Immature natural killer cell (primary cell): Measurements from ENCODE around the gene TOMT. TPM values are rescaled to one million over a fixed set of nuclear protein-coding genes. Genes with fewer than 3 reads are reported as not detected.

Experiments
- DNase-seq, 3 donors: peaks; one replicate each; pipeline ENCODE4 v3.0.0; 2022; ENCODE audit warnings: mixed read lengths in 1 of 3
- H3K27ac Mint-ChIP-seq, 6 donors: one replicate each; pipeline ENCODE4 v1.8.0; 2020; ENCODE audit warnings: mixed read lengths in 6 of 6, mild to moderate bottlenecking in 5 of 6, inconsistent platforms in 4 of 6, moderate library complexity in 3 of 6
- H3K27me3 Mint-ChIP-seq, 3 donors: one replicate each; pipeline ENCODE4 v1.8.0; 2020 to 2021; ENCODE audit warnings: low read depth in 3 of 3, mild to moderate bottlenecking in 3 of 3, mixed read lengths in 3 of 3, moderate library complexity in 3 of 3, inconsistent platforms in 1 of 3
- H3K36me3 Mint-ChIP-seq, 3 donors: one replicate each; pipeline ENCODE4 v1.8.0; 2020; ENCODE audit warnings: mixed read lengths in 3 of 3, inconsistent platforms in 2 of 3, mild to moderate bottlenecking in 2 of 3
- H3K4me1 Mint-ChIP-seq, 2 donors: one replicate each; pipeline ENCODE4 v1.8.0; 2020; ENCODE audit warnings: inconsistent platforms in 2 of 2, mild to moderate bottlenecking in 2 of 2, mixed read lengths in 2 of 2, moderate library complexity in 1 of 2
- H3K4me3 Mint-ChIP-seq, 5 donors: one replicate each; pipeline ENCODE4 v1.8.0; 2020; ENCODE audit warnings: mild to moderate bottlenecking in 5 of 5, mixed read lengths in 5 of 5, inconsistent platforms in 3 of 5, moderate library complexity in 3 of 5
- H3K9me3 Mint-ChIP-seq, 6 donors: one replicate each; pipeline ENCODE4 v1.8.0; 2020; ENCODE audit warnings: mild to moderate bottlenecking in 6 of 6, mixed read lengths in 6 of 6, inconsistent platforms in 4 of 6, moderate library complexity in 3 of 6
- polyA plus RNA-seq, 3 donors: library from polyadenylated mRNA; unstranded; fragments of 300-500 nt; fragmentation: Illumina TruSeq; gene quantifications; one replicate each; pipeline ENCODE4 v1.2.3, GENCODE V29; 2021

The TOMT gene
- polyA plus RNA-seq, 3 donors from 2014 or later, result not detected

- peak overlapping the region; percentile 43 to 96 (median 77) for H3K27ac Mint-ChIP-seq
- peaks cover 0 to 14% (median 0%) of the 10 kb centered on the region in 3 donors for H3K36me3 Mint-ChIP-seq
- peak overlapping the region in 1 of 5 donors; percentile 12 for H3K4me3 Mint-ChIP-seq
- H3K4me1 Mint-ChIP-seq, result peaks cover 42 to 47% of the 10 kb centered on the region in 2 donors
- peaks cover 4 to 21% (median 12%) of the 10 kb centered on the region in 3 donors for H3K27me3 Mint-ChIP-seq
- H3K9me3 Mint-ChIP-seq, result no peaks in the 10 kb centered on the region
- DNase-seq, result no peak
Observed at GRCh38 chr11:72100462-72100861, 5.3 kb upstream of the TOMT start.

DNA sequence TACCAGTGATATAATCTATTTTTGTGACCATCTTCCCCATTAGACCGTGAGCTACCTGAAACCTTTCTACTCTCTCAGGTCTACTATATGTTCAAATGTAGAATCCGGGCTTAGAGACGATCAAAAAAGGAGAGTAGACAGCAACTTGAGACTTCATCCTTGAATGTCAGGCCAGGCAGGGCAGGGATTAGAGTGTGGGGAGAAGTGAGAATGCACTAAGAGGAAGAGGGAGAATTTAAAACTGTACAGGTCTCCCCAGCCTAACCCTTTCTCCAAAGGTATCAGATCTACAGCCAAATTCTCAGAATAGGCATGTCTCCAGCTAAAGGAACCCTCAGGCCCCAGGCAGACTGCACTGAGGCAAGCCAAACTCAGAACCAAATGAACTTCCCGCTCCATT is 3.6 kb upstream of the TOMT start:
- Mint-ChIP-seq H3K27ac (peak overlapping the region; percentile 89 to 97 (median 96)), H3K27me3 (peaks cover 4 to 21% (median 12%) of the 10 kb centered on the region in 3 donors), H3K4me3 (peak overlapping the region; percentile 90 to 98 (median 93)), H3K9me3 (no peaks in the 10 kb centered on the region), H3K4me1 (peaks cover 42 to 47% of the 10 kb centered on the region in 2 donors), H3K36me3 (peaks cover 0 to 11% (median 2%) of the 10 kb centered on the region in 3 donors)
- no peak for DNase-seq

GRCh38 chr11:72102631-72102945 is 3.1 kb upstream of the TOMT start:
- peak overlapping the region; percentile 89 to 97 (median 96) for H3K27ac Mint-ChIP-seq
- peaks cover 0 to 15% (median 5%) of the 10 kb centered on the region in 3 donors for H3K36me3 Mint-ChIP-seq
- no peak for DNase-seq
- no peaks in the 10 kb centered on the region for H3K9me3 Mint-ChIP-seq
- peak overlapping the region; percentile 90 to 98 (median 93) for H3K4me3 Mint-ChIP-seq
- H3K4me1 Mint-ChIP-seq, result peaks cover 44 to 47% of the 10 kb centered on the region in 2 donors
- peaks cover 4 to 21% (median 12%) of the 10 kb centered on the region in 3 donors for H3K27me3 Mint-ChIP-seq

- Mint-ChIP-seq H3K27ac (peak within 1 kb of the TSS; percentile 89 to 97 (median 96)), H3K4me3 (peak within 1 kb of the TSS; percentile 90 to 98 (median 93)), H3K4me1 (peaks cover 44 to 47% of the 10 kb centered on the region in 2 donors), H3K36me3 (peaks cover 0 to 10% (median 5%) of the 10 kb centered on the region in 3 donors), H3K9me3 (no peaks in the 10 kb centered on the region), H3K27me3 (peaks cover 4 to 21% (median 12%) of the 10 kb centered on the region in 3 donors)
- DNase-seq, result peak; percentile 96 to 98 (median 97)
Observed at GRCh38 chr11:72102946-72103753, 2.6 kb upstream of the TOMT start, which contains the start of gene LAMTOR1. Gene LAMTOR1 (minus strand): TSS chr11:72103297. CDS start chr11:72103224, 73 bp downstream.

DNA sequence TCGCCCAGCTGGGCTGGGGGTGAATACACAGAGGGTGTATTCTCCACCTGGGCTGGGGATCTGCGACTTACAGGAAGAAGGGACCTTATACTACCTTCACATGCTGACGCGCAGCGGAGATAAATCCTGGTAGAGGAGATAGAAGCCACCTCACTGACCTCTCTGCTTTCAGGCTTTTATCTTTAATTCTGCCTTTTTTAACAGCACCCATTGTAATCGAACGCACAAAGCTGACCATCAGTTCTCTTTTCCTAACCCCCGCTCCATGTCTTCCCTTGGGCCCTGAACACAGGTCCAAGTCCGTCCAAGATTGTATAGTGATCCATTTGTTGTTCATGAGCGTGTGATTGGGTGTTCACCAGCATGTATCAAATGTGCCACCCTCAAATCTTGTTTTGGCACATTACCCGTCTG is 2.0 kb upstream of the TOMT start:
- no peak for DNase-seq
- peaks cover 44 to 47% of the 10 kb centered on the region in 2 donors for H3K4me1 Mint-ChIP-seq
- H3K36me3 Mint-ChIP-seq, result peaks cover 0 to 6% (median 5%) of the 10 kb centered on the region in 3 donors
- H3K27me3 Mint-ChIP-seq, result peaks cover 4 to 21% (median 12%) of the 10 kb centered on the region in 3 donors
- H3K27ac Mint-ChIP-seq, result peak overlapping the region; percentile 89 to 97 (median 96)
- H3K4me3 Mint-ChIP-seq, result peak overlapping the region; percentile 90 to 98 (median 93)
- no peaks in the 10 kb centered on the region for H3K9me3 Mint-ChIP-seq

GRCh38 chr11:72111300-72112142 is 5.8 kb downstream of the TOMT start:
- peaks cover 26 to 29% of the 10 kb centered on the region in 2 donors for H3K4me1 Mint-ChIP-seq
- DNase-seq, result no peak
- H3K4me3 Mint-ChIP-seq, result peak overlapping the region; percentile 91 to 99 (median 96)
- H3K9me3 Mint-ChIP-seq, result no peaks in the 10 kb centered on the region
- peaks cover 4 to 22% (median 10%) of the 10 kb centered on the region in 3 donors for H3K36me3 Mint-ChIP-seq
- peaks cover 8 to 12% (median 10%) of the 10 kb centered on the region in 3 donors for H3K27me3 Mint-ChIP-seq
- H3K27ac Mint-ChIP-seq, result peak overlapping the region; percentile 93 to 98 (median 97)

- H3K27ac Mint-ChIP-seq, result peak within 1 kb of the TSS; percentile 93 to 98 (median 97)
- peak within 1 kb of the TSS; percentile 91 to 99 (median 96) for H3K4me3 Mint-ChIP-seq
- peaks cover 8 to 13% (median 10%) of the 10 kb centered on the region in 3 donors for H3K27me3 Mint-ChIP-seq
- DNase-seq, result peak; percentile 98 to 99 (median 99)
- H3K36me3 Mint-ChIP-seq, result peaks cover 4 to 18% (median 6%) of the 10 kb centered on the region in 3 donors
- H3K9me3 Mint-ChIP-seq, result no peaks in the 10 kb centered on the region
- peaks cover 26 to 29% of the 10 kb centered on the region in 2 donors for H3K4me1 Mint-ChIP-seq
Observed at GRCh38 chr11:72112143-72112977, 6.6 kb downstream of the TOMT start, which contains the start of gene ANAPC15. Gene ANAPC15 (minus strand): TSS chr11:72112695. CDS start chr11:72111276, 1,419 bp downstream.

- Mint-ChIP-seq H3K36me3 (peaks cover 4 to 17% (median 4%) of the 10 kb centered on the region in 3 donors), H3K27ac (peak overlapping the region; percentile 93 to 98 (median 97)), H3K27me3 (peaks cover 8 to 17% (median 10%) of the 10 kb centered on the region in 3 donors), H3K4me1 (peaks cover 25 to 29% of the 10 kb centered on the region in 2 donors), H3K9me3 (no peaks in the 10 kb centered on the region), H3K4me3 (peak overlapping the region; percentile 91 to 99 (median 96))
- no peak for DNase-seq
Observed at GRCh38 chr11:72112978-72113808, 7.5 kb downstream of the TOMT start.

DNA sequence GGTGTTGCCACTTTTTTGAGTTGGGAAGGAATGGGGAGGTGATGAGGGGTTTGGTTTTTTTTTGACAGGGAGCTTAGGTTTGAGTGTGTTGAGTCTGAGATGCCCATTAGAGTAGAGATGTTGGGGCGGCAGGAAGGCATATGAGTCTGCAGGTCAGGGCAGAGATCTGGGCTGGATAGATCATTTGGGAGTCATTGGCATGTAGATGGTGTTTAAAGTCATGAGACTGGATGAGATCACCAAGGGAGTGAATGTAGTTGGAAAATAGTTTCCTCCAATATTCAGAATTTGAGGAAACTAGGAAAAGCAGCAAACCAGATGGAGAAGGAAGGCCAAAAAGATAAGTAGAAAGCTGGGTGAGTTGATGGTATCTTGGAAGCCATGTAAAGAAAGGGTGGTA is 8.8 kb downstream of the TOMT start:
- no peak overlapping the region for H3K4me3 Mint-ChIP-seq
- peaks cover 4 to 17% (median 4%) of the 10 kb centered on the region in 3 donors for H3K36me3 Mint-ChIP-seq
- H3K27me3 Mint-ChIP-seq, result peaks cover 8 to 27% (median 10%) of the 10 kb centered on the region in 3 donors
- no peak for DNase-seq
- no peaks in the 10 kb centered on the region for H3K9me3 Mint-ChIP-seq
- H3K4me1 Mint-ChIP-seq, result peaks cover 25 to 29% of the 10 kb centered on the region in 2 donors
- H3K27ac Mint-ChIP-seq, result peak overlapping the region in 3 of 6 donors; percentile 42 to 97 (median 54)

DNA sequence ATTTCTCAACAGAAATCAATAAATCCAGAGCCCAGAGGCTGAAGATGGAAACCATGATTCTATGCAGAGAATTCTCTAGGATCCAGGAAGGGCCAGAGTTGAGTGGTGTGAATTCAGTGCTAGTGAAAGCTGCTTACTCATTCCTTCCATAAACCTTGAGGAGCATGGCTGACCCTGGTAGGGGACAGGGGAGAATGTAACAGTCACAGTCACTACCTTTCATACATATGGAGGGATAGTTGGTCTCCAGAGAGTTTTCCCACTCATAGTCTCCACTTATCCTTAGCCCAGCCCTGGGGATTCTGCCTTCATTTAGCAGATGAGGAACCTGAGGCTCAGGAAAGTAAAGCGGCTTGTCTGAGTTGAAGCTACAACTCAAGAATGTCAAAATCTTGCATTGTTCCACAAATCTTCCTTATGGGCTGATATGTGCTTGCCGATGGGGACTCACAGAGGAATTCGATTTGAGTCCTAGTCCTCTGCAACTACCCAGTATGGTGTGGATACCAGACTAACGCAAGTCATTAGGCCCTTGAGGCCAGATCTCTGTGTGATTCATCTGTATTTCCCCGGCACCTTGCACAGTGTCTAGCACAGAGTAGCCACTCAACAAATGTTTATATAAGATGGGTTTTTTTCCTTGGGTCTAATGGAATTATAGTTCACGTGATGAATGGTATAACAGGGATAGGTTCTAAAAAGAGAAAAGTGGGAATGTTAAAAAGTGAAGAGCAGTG is 10.5 kb downstream of the TOMT start:
- H3K36me3 Mint-ChIP-seq, result peaks cover 0 to 12% (median 3%) of the 10 kb centered on the region in 3 donors
- H3K27ac Mint-ChIP-seq, result no peak overlapping the region
- no peak overlapping the region for H3K4me3 Mint-ChIP-seq

DNA sequence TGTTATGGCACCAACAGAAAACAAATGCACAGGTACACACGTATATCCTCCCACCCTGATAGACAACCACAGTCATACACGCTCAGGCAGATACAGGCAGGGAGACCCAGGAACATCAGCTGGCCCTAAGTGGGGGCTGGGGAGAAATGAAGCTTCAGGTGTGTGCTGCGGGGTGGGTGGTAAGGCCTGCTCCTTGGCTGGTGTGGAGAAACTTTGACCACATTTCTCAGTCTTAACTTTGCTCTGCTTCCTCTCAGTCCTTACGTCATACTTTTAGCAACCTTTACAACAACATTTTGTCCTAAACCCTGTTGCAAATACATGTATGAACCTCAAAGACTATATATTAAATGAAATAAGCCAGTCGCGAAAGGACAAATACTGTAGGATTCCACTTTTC is 13.5 kb downstream of the TOMT start:
- H3K27ac Mint-ChIP-seq, result no peak overlapping the region

More for the DNA sequence above, 10.5 kb downstream of the TOMT start:
- no peak for DNase-seq
- no peaks in the 10 kb centered on the region for H3K9me3 Mint-ChIP-seq
- peaks cover 7 to 31% (median 10%) of the 10 kb centered on the region in 3 donors for H3K27me3 Mint-ChIP-seq
- H3K4me1 Mint-ChIP-seq, result peaks cover 21 to 24% of the 10 kb centered on the region in 2 donors

More for the DNA sequence above, 13.5 kb downstream of the TOMT start:
- Mint-ChIP-seq H3K9me3 (no peaks in the 10 kb centered on the region), H3K4me1 (no peaks in the 10 kb centered on the region), H3K4me3 (no peak overlapping the region), H3K36me3 (peaks cover 0 to 6% (median 3%) of the 10 kb centered on the region in 3 donors), H3K27me3 (peaks cover 0 to 21% (median 4%) of the 10 kb centered on the region in 3 donors)
- DNase-seq, result no peak
